Prostate gland (tissue), 2 donors: ENCODE measurements around the gene MBNL1.

Experiments
- CTCF ChIP-seq, 4 experiments: fragments of 200-600 bp in 2 of 4; fragments of 450-650 bp in 2 of 4; sonication (generic) in 2 of 4; IDR thresholded peaks; 1 replicate in 3 of 4; 2 replicates in 1 of 4; pipeline ENCODE4 v1.5.1; 2016 to 2019; ENCODE audit warnings: antibody characterized with exemption in 4 of 4, mild to moderate bottlenecking in 2 of 4, moderate library complexity in 2 of 4
- POLR2A ChIP-seq: fragments of 450-650 bp; IDR thresholded peaks from one replicate; pipeline ENCODE4 v1.6.1; 2016; ENCODE audit warnings: antibody characterized with exemption, mild to moderate bottlenecking
- POLR2AphosphoS5 ChIP-seq: sonication (generic); formaldehyde crosslinking; IDR thresholded peaks from one replicate; pipeline ENCODE4 v1.6.1; 2017; ENCODE audit warnings: antibody characterized with exemption

- TF ChIP-seq CTCF (IDR thresholded peaks at IDR 0.05) (no peak), POLR2AphosphoS5 (no peak), POLR2A (no peak)
Measured at GRCh38 chr3:152345233-152345632, 76.5 kb downstream of the MBNL1 start.
